DND-41 (cell line): ENCODE results near the gene KIF13A.
"Not testable (repeated sequence)": the region's sequence is repeated elsewhere in the genome, so short reads cannot be mapped to it uniquely, and the experiment has no call there.

ENCODE experiments used
- ATAC-seq: fragments of 200-7000 bp; cut with Tn5 transposase; 3 replicates; pipeline ENCODE4 v1.9.1; 2021; ENCODE audit warnings: low read depth; ENCODE audit not compliant: insufficient read depth
- DNase-seq: peaks from one replicate; pipeline ENCODE4 v3.0.0-alpha.2; 2020
- H2AFZ ChIP-seq: 2 replicates; pipeline ENCODE4 v1.6.0; 2012; ENCODE audit warnings: low read depth, low read length
- H3K27ac ChIP-seq: 2 replicates; pipeline ENCODE4 v1.5.1; 2012; ENCODE audit warnings: low read length, inconsistent platforms
- H3K27me3 ChIP-seq: fragments of 200-600 bp; sonication (generic); 2 replicates; pipeline ENCODE4 v1.6.0; 2012; ENCODE audit warnings: low read length, mild to moderate bottlenecking, inconsistent platforms; ENCODE audit not compliant: insufficient read depth, poor library complexity
- H3K36me3 ChIP-seq: 2 replicates; pipeline ENCODE4 v1.5.1; 2012; ENCODE audit warnings: low read length, inconsistent platforms; ENCODE audit not compliant: insufficient read depth
- H3K4me1 ChIP-seq: 2 replicates; pipeline ENCODE4 v1.5.1; 2012; ENCODE audit warnings: mild to moderate bottlenecking, low read length; ENCODE audit not compliant: insufficient read depth
- H3K4me2 ChIP-seq: 2 replicates; pipeline ENCODE4 v1.6.0; 2012; ENCODE audit warnings: mild to moderate bottlenecking, moderate library complexity, low read length, inconsistent platforms; ENCODE audit not compliant: insufficient read depth
- H3K4me3 ChIP-seq, 2 experiments: fragments of 200-600 bp in 1 of 2; shearing (Covaris generic) in 1 of 2; 2 replicates each; pipeline ENCODE4 v1.5.1; 2012 to 2016; ENCODE audit warnings: inconsistent platforms in 2 of 2, low read length in 2 of 2, mild to moderate bottlenecking in 2 of 2, low read depth in 1 of 2, moderate library complexity in 1 of 2
- H3K79me2 ChIP-seq: 2 replicates; pipeline ENCODE4 v1.6.0; 2012; ENCODE audit warnings: low read length, inconsistent platforms; ENCODE audit not compliant: insufficient read depth
- H3K9ac ChIP-seq: 2 replicates; pipeline ENCODE4 v1.6.0; 2012; ENCODE audit warnings: low read depth, mild to moderate bottlenecking, inconsistent platforms, low read length, moderate library complexity
- H3K9me3 ChIP-seq: 2 replicates; pipeline ENCODE4 v1.5.1; 2012; ENCODE audit warnings: low read length, moderate library complexity, mild to moderate bottlenecking, inconsistent platforms; ENCODE audit not compliant: insufficient read depth, severe bottlenecking
- H4K20me1 ChIP-seq: 2 replicates; pipeline ENCODE4 v1.6.0; 2012; ENCODE audit warnings: low read length; ENCODE audit not compliant: insufficient read depth
- EZH2 ChIP-seq: IDR thresholded peaks from 3 replicates; pipeline ENCODE4 v1.6.1; 2012; ENCODE audit warnings: borderline replicate concordance, low read depth, mild to moderate bottlenecking, moderate library complexity, low read length, inconsistent platforms; ENCODE audit not compliant: severe bottlenecking
- TF ChIP-seq, protein P1 (sequence below): IDR thresholded peaks from 2 replicates; pipeline ENCODE4 v1.5.1; 2012; ENCODE audit warnings: borderline replicate concordance, low read length, moderate library complexity, mild to moderate bottlenecking; ENCODE audit not compliant: poor library complexity, severe bottlenecking; ENCODE audit errors: extremely low read depth

KIF13A gene

GRCh38 chr6:17950095-17950494, 37.3 kb downstream of the KIF13A start:
- ATAC-seq, result no peak
- Histone ChIP-seq H3K36me3 (no peaks in the 10 kb centered on the region), H3K9me3 (no peaks in the 10 kb centered on the region), H3K27ac (no peak overlapping the region), H3K79me2 (no peaks in the 10 kb centered on the region), H3K4me2 (no peak overlapping the region), H3K4me3 (no peak overlapping the region), H4K20me1 (no peaks in the 10 kb centered on the region), H3K27me3 (no peaks in the 10 kb centered on the region), H3K9ac (no peak overlapping the region), H3K4me1 (no peaks in the 10 kb centered on the region), H2AFZ (no peak overlapping the region)
- TF ChIP-seq, protein P1, sequence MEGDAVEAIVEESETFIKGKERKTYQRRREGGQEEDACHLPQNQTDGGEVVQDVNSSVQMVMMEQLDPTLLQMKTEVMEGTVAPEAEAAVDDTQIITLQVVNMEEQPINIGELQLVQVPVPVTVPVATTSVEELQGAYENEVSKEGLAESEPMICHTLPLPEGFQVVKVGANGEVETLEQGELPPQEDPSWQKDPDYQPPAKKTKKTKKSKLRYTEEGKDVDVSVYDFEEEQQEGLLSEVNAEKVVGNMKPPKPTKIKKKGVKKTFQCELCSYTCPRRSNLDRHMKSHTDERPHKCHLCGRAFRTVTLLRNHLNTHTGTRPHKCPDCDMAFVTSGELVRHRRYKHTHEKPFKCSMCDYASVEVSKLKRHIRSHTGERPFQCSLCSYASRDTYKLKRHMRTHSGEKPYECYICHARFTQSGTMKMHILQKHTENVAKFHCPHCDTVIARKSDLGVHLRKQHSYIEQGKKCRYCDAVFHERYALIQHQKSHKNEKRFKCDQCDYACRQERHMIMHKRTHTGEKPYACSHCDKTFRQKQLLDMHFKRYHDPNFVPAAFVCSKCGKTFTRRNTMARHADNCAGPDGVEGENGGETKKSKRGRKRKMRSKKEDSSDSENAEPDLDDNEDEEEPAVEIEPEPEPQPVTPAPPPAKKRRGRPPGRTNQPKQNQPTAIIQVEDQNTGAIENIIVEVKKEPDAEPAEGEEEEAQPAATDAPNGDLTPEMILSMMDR, result no peak
- no peak for TF ChIP-seq EZH2
- no peak for DNase-seq

- TF ChIP-seq, protein P1, result no peak
- TF ChIP-seq EZH2, result no peak
- H3K4me1 ChIP-seq, result no peaks in the 10 kb centered on the region
- no peak overlapping the region for H3K27ac ChIP-seq
- no peaks in the 10 kb centered on the region for H3K9me3 ChIP-seq
- DNase-seq (no peak), ATAC-seq (no peak)
- no peak overlapping the region for H3K9ac ChIP-seq
- no peaks in the 10 kb centered on the region for H3K36me3 ChIP-seq
- no peaks in the 10 kb centered on the region for H3K27me3 ChIP-seq
- no peaks in the 10 kb centered on the region for H4K20me1 ChIP-seq
- no peak overlapping the region for H3K4me2 ChIP-seq
- no peak overlapping the region for H2AFZ ChIP-seq
- no peak overlapping the region for H3K4me3 ChIP-seq
- no peaks in the 10 kb centered on the region for H3K79me2 ChIP-seq
Measured at GRCh38 chr6:17949168-17949567, 38.3 kb downstream of the KIF13A start.

DNA sequence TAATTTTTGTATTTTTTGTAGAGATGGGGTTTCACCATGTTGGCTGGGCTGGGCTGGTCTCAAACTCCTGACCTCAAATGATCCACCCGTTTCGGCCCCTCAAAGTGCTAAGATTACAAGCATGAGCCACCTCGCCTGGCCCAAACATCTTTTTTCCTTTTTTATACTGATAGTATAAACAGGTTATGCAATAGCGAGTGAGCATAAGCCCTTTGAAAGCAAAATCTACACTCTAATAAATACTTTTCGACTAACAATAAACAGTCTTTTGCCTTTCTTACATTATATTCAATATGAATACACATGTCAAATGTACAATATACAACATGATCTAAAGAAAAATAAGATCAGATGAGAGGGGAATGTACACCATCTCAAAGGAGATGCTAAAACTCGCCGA, 38.7 kb downstream of the KIF13A start:
- Histone ChIP-seq H3K79me2 (no peaks in the 10 kb centered on the region), H3K9me3 (no peaks in the 10 kb centered on the region), H3K9ac (no peak overlapping the region), H3K27ac (no peak overlapping the region), H3K27me3 (no peaks in the 10 kb centered on the region), H3K36me3 (no peaks in the 10 kb centered on the region), H3K4me1 (no peaks in the 10 kb centered on the region), H3K4me2 (no peak overlapping the region), H3K4me3 (no peak overlapping the region), H2AFZ (no peak overlapping the region), H4K20me1 (no peaks in the 10 kb centered on the region)
- ATAC-seq (no peak), DNase-seq (no peak)
- TF ChIP-seq, protein P1, result no peak

GRCh38 chr6:17947574-17947973, 39.9 kb downstream of the KIF13A start:
- not testable (repeated sequence) for ATAC-seq, H3K79me2 ChIP-seq

More at GRCh38 chr6:17947574-17947973, 39.9 kb downstream of the KIF13A start:
- H3K9ac ChIP-seq, DNase-seq, H4K20me1 ChIP-seq, H3K4me2 ChIP-seq, H3K4me1 ChIP-seq, H3K27me3 ChIP-seq, H3K36me3 ChIP-seq, H3K27ac ChIP-seq, H3K4me3 ChIP-seq, H2AFZ ChIP-seq, H3K9me3 ChIP-seq: not testable (repeated sequence)
